Effector memory CD4-positive, alpha-beta T cell (primary cell): ENCODE measurements around the gene MLEC.

Experiments used
- DNase-seq, 3 donors: peaks; one replicate each; pipeline ENCODE4 v3.0.0-alpha.2; 2020
- H3K27ac ChIP-seq: 2 replicates; pipeline ENCODE4 v1.7.0; 2013; ENCODE audit warnings: mild to moderate bottlenecking, low read length, moderate library complexity; ENCODE audit not compliant: insufficient read depth, poor library complexity, severe bottlenecking
- H3K27me3 ChIP-seq: replicated peaks from 2 replicates; pipeline ENCODE4 v1.7.0; 2013; ENCODE audit warnings: mild to moderate bottlenecking, low read length; ENCODE audit not compliant: insufficient read depth, control insufficient read depth, poor library complexity, severe bottlenecking
- H3K36me3 ChIP-seq: 2 replicates; pipeline ENCODE4 v1.7.0; 2013; ENCODE audit warnings: mild to moderate bottlenecking, low read length, moderate library complexity; ENCODE audit not compliant: control insufficient read depth, insufficient read depth
- H3K4me1 ChIP-seq: 2 replicates; pipeline ENCODE4 v1.7.0; 2013; ENCODE audit warnings: low read length, mild to moderate bottlenecking; ENCODE audit not compliant: control insufficient read depth, insufficient read depth, poor library complexity, severe bottlenecking
- H3K4me3 ChIP-seq: 2 replicates; pipeline ENCODE4 v1.7.0; 2013; ENCODE audit warnings: low read length, low read depth, mild to moderate bottlenecking; ENCODE audit not compliant: insufficient read depth, poor library complexity, severe bottlenecking
- H3K9me3 ChIP-seq: 2 replicates; pipeline ENCODE4 v1.7.0; 2013; ENCODE audit warnings: mild to moderate bottlenecking, low read length, moderate library complexity; ENCODE audit not compliant: control insufficient read depth

Gene MLEC

GRCh38 chr12:120703311-120703942 lies 16.5 kb downstream of the MLEC start:
- H3K27me3 ChIP-seq, result no peaks in the 10 kb centered on the region
- peaks cover 36% of the 10 kb centered on the region for H3K36me3 ChIP-seq
- no peaks in the 10 kb centered on the region for H3K4me1 ChIP-seq
- no peaks in the 10 kb centered on the region for H3K9me3 ChIP-seq
- DNase-seq, result no peak
- H3K27ac ChIP-seq, result no peak overlapping the region
- H3K4me3 ChIP-seq, result no peak overlapping the region

GRCh38 chr12:120705618-120706017 lies 18.7 kb downstream of the MLEC start:
- H3K4me3 ChIP-seq, result no peak overlapping the region
- peaks cover 4% of the 10 kb centered on the region for H3K4me1 ChIP-seq
- no peak for DNase-seq
- no peak overlapping the region for H3K27ac ChIP-seq
- H3K27me3 ChIP-seq, result no peaks in the 10 kb centered on the region
- H3K9me3 ChIP-seq, result no peaks in the 10 kb centered on the region
- peaks cover 18% of the 10 kb centered on the region for H3K36me3 ChIP-seq

GRCh38 chr12:120706029-120706428 lies 19.1 kb downstream of the MLEC start:
- DNase-seq, result no peak
- H3K27ac ChIP-seq, result no peak overlapping the region
- H3K36me3 ChIP-seq, result peaks cover 14% of the 10 kb centered on the region
- H3K9me3 ChIP-seq, result no peaks in the 10 kb centered on the region
- H3K4me1 ChIP-seq, result peaks cover 4% of the 10 kb centered on the region
- H3K4me3 ChIP-seq, result no peak overlapping the region
- no peaks in the 10 kb centered on the region for H3K27me3 ChIP-seq

- H3K9me3 ChIP-seq, result no peaks in the 10 kb centered on the region
- no peaks in the 10 kb centered on the region for H3K27me3 ChIP-seq
- no peak overlapping the region for H3K27ac ChIP-seq
- no peaks in the 10 kb centered on the region for H3K36me3 ChIP-seq
- no peak overlapping the region for H3K4me3 ChIP-seq
- DNase-seq, result no peak
- H3K4me1 ChIP-seq, result peaks cover 13% of the 10 kb centered on the region
Observed at GRCh38 chr12:120708651-120709050, 21.7 kb downstream of the MLEC start.

GRCh38 chr12:120710031-120710804 lies 23.3 kb downstream of the MLEC start, which contains the start of gene UNC119B:
UNC119B (plus strand) TSS chr12:120710458; CDS start chr12:120710475, 17 bp downstream.
- peak; percentile 56 to 69 (median 63) for DNase-seq
- H3K36me3 ChIP-seq, result peaks cover 5% of the 10 kb centered on the region
- no peaks in the 10 kb centered on the region for H3K27me3 ChIP-seq
- H3K9me3 ChIP-seq, result no peaks in the 10 kb centered on the region
- H3K4me1 ChIP-seq, result peaks cover 15% of the 10 kb centered on the region
- peak within 1 kb of the TSS; percentile 76 for H3K27ac ChIP-seq
- H3K4me3 ChIP-seq, result peak within 1 kb of the TSS; percentile 84

- H3K27me3 ChIP-seq, result no peaks in the 10 kb centered on the region
- peak overlapping the region; percentile 84 for H3K4me3 ChIP-seq
- peaks cover 8% of the 10 kb centered on the region for H3K36me3 ChIP-seq
- H3K27ac ChIP-seq, result peak overlapping the region; percentile 76
- H3K4me1 ChIP-seq, result peaks cover 15% of the 10 kb centered on the region
- no peak for DNase-seq
- no peaks in the 10 kb centered on the region for H3K9me3 ChIP-seq
Observed at GRCh38 chr12:120710805-120711296, 23.9 kb downstream of the MLEC start.

- Histone ChIP-seq H3K4me1 (peaks cover 15% of the 10 kb centered on the region), H3K9me3 (no peaks in the 10 kb centered on the region), H3K27me3 (no peaks in the 10 kb centered on the region), H3K36me3 (peaks cover 12% of the 10 kb centered on the region), H3K27ac (peak overlapping the region; percentile 76), H3K4me3 (peak overlapping the region; percentile 84)
- DNase-seq, result no peak
Observed at GRCh38 chr12:120711411-120711810, 24.5 kb downstream of the MLEC start.

GRCh38 chr12:120712610-120713009 lies 25.7 kb downstream of the MLEC start:
- Histone ChIP-seq H3K27me3 (no peaks in the 10 kb centered on the region), H3K36me3 (peaks cover 21% of the 10 kb centered on the region), H3K9me3 (no peaks in the 10 kb centered on the region), H3K27ac (no peak overlapping the region), H3K4me1 (peaks cover 15% of the 10 kb centered on the region), H3K4me3 (no peak overlapping the region)
- no peak for DNase-seq

- DNase-seq, result peak; percentile 39 to 71 (median 51)
- Histone ChIP-seq H3K36me3 (peaks cover 32% of the 10 kb centered on the region), H3K27me3 (no peaks in the 10 kb centered on the region), H3K9me3 (no peaks in the 10 kb centered on the region), H3K4me1 (peaks cover 15% of the 10 kb centered on the region), H3K4me3 (no peak overlapping the region), H3K27ac (no peak overlapping the region)
Observed at GRCh38 chr12:120713861-120714482, 27.0 kb downstream of the MLEC start.

- Histone ChIP-seq H3K27ac (no peak overlapping the region), H3K9me3 (no peaks in the 10 kb centered on the region), H3K27me3 (no peaks in the 10 kb centered on the region), H3K4me1 (peaks cover 6% of the 10 kb centered on the region), H3K4me3 (no peak overlapping the region), H3K36me3 (peaks cover 55% of the 10 kb centered on the region)
- no peak for DNase-seq
Observed at GRCh38 chr12:120718055-120718454, 31.1 kb downstream of the MLEC start.
